ENCODE data around the gene MAX.

The MAX gene

DNA sequence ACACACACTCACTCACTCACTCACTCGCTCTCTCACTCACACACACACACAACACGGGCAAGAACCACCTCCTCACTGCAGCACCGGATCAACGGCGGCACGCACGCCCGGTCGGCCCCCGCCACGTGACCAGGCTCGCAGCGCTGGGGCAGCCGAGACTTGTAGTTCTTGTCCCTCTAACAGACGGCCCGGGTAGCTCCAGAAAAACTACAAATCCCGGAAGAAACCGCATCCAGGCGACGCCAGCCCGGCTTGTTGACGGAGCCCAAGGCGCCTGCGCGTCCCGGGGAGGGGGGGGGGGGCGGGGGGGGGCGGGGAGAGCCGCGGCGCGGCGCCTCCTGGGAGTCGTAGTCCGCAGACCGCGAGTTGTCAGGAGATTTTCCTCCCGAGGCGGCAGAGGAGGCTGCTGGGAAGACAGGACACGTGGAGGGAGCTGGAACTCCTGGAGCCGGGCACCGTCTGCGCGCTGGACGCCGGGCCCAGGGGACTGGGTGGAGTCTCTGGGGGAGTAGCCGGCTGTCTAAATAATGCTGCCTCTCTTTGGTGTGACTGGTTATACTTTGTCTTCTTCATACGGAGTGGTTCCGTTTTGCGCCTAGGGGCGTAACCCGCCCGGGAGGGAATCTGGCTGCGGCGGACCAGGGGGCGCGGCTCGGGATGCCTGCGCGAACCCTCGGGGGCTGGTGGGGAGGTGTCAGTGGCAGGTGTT lies at the start of gene MAX:
Gene MAX (minus strand): TSS at position 77 of the 709 bp plus-strand sequence. CDS start 178 bp downstream, outside the sequence.
- TF ChIP-seq, protein P1, sequence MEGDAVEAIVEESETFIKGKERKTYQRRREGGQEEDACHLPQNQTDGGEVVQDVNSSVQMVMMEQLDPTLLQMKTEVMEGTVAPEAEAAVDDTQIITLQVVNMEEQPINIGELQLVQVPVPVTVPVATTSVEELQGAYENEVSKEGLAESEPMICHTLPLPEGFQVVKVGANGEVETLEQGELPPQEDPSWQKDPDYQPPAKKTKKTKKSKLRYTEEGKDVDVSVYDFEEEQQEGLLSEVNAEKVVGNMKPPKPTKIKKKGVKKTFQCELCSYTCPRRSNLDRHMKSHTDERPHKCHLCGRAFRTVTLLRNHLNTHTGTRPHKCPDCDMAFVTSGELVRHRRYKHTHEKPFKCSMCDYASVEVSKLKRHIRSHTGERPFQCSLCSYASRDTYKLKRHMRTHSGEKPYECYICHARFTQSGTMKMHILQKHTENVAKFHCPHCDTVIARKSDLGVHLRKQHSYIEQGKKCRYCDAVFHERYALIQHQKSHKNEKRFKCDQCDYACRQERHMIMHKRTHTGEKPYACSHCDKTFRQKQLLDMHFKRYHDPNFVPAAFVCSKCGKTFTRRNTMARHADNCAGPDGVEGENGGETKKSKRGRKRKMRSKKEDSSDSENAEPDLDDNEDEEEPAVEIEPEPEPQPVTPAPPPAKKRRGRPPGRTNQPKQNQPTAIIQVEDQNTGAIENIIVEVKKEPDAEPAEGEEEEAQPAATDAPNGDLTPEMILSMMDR (IDR thresholded peaks at IDR 0.05; ENCODE audit: insufficient read depth, low read depth, low read length, missing control alignments): no peak
- H3K4me3 ChIP-seq (ENCODE audit: low read depth, low read length): peak within 1 kb of the TSS; percentile 100
- DNase-seq (ENCODE audit: low read depth): peak; percentile 99

DNA sequence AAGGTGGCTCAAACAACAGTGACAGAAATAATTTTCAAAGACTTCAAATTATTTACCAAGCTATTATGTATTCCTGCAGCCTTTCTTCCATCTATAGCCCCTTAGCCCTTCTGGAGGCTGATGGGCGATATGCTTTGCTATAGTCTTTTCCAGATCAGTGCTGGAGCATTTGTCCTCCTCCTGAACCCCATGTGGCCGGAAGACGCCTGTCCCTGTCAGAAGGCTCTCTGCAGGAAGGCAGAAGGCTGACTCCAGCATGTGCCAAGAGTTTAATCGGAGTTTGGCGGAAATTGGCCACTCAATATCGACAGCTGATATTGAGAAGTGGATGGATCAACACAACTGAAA lies 49.3 kb upstream of the MAX start:
- no peak for DNase-seq (ENCODE audit: low read depth)
- TF ChIP-seq, protein P1 (IDR thresholded peaks at IDR 0.05; ENCODE audit: insufficient read depth, low read depth, low read length, missing control alignments): no peak
- H3K4me3 ChIP-seq (ENCODE audit: low read depth, low read length): no peak overlapping the region

DNA sequence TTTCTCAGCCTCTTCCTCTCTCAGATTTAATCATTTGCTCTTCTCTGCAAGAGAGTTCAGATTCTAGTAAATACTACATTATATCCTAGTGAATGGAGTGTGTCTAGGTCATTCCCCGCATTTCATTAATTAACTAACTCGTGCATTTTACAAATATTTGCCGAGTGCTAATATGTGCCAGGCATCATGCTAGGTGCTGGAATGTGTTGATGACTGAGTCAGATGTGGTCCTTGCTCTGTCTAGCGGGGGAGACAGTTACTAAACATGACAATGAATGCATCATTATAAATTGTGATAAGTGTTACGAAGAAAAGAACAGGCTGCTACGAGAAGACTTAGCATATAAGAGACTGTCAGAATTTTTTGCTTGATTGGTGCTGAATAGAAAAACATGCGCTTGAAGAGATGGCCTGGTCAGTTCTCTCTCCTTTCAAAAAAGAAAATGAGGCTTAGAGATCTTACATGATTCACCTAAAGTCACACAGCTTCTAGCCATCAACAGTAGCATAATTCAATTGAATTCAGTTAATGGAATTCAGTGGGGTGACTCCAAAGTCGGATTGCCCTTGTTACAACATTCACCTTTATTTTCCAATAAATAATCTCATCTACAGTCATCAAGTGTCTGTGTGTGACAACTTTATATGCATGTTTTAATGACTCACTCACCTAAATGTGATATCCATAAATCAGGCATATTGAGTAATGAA lies 48.7 kb upstream of the MAX start:
- H3K4me3 ChIP-seq (ENCODE audit: low read depth, low read length): no peak overlapping the region
- no peak for DNase-seq (ENCODE audit: low read depth)
- TF ChIP-seq, protein P1 (IDR thresholded peaks at IDR 0.05; ENCODE audit: insufficient read depth, low read depth, low read length, missing control alignments): no peak

DNA sequence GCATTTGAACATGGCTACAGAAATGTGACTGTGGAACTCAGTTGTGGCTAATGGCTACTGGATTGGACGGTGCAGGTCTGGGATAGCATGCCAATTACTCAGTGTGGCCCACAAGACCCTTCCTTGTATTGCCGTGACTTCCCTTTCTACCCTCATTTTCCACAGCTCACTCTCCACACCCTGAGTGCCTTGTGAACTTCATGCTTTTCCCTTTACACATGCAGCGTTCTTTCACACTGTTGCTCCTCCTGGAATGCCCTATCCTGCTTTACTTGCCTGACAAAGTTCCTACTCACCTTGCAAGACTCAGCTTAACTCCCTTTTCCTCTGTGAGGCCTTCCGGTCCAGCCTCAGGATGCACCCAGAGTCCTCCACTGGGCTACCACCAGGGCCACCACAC lies 46.8 kb upstream of the MAX start:
- no peak overlapping the region for H3K4me3 ChIP-seq (ENCODE audit: low read depth, low read length)
- TF ChIP-seq, protein P1 (IDR thresholded peaks at IDR 0.05; ENCODE audit: insufficient read depth, low read depth, low read length, missing control alignments): no peak
- no peak for DNase-seq (ENCODE audit: low read depth)

DNA sequence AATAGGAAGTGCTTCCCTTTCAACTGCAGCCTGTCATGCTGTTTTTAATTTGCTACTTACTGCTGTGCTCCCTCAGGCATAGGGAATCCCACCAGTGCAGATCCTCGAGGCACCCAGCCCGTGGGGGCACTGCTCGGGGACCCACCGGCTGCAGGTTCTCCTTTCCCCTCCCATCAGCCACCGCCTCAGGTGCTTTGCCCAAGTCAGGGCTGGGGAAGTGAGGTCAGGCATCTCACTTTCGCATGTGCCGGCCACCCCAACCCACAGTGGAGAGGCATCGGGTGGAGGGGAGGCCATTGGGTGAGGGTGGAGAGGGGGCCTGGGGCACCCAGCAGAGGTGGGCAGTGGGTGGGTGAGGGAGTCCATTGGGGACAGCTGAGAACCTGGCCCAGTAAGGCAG lies 41.9 kb upstream of the MAX start:
- no peak overlapping the region for H3K4me3 ChIP-seq (ENCODE audit: low read depth, low read length)
- TF ChIP-seq, protein P1 (IDR thresholded peaks at IDR 0.05; ENCODE audit: insufficient read depth, low read depth, low read length, missing control alignments): no peak
- DNase-seq (ENCODE audit: low read depth): no peak

DNA sequence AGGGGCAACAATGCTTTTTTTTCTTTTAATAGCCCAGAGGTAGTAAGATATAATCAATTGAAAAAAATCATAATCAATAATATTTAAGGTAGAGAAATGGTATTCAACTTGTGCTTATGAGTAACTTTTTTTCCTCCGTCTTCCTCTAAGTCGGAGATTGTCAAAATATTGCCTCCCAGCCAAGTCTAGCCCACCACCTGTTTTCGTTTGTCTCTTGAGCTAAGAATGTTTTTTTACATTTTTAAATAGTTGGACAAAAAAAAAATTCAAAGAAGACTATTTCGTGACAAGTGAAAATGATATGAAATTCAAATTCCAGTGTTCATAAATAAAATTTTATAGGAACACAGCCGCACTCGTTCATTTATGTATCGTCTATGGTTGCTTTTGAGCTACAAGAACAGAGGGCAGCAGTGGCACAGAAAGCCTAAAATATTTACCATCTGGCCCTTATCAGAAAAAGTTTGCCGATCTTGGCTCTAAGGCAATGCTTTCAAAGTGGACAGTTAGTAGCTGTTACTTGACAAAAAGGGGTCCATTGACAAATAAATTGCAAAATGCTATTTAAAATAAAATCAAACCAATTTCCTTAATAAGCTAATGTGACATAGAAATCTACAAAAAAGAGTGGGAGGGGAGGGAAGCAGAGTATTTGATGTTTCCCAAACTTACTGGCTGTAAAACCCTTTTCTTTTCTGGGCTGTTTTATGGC lies 40.8 kb upstream of the MAX start:
- no peak overlapping the region for H3K4me3 ChIP-seq (ENCODE audit: low read depth, low read length)
- TF ChIP-seq, protein P1 (IDR thresholded peaks at IDR 0.05; ENCODE audit: insufficient read depth, low read depth, low read length, missing control alignments): no peak
- DNase-seq (ENCODE audit: low read depth): no peak

Measured in GM12865 (cell line).